Keratinocyte (primary cell): ENCODE results near the gene TMEM190. TPM values are rescaled to one million over a fixed set of nuclear protein-coding genes. Genes with fewer than 3 reads are reported as not detected.

ENCODE experiments used
- DNase-seq: peaks from one replicate; pipeline ENCODE4 v3.0.0-alpha.2; 2011; ENCODE audit warnings: low read depth, missing footprints, low spot score
- FAIRE-seq: peaks from 2 replicates; lab custom pipeline; 2011; peaks lifted over from hg19 to GRCh38; lab: Jason Lieb, UNC
- H2AFZ ChIP-seq: 2 replicates; pipeline ENCODE4 v1.6.0; 2012; ENCODE audit warnings: low read length, control low read depth, inconsistent platforms; ENCODE audit not compliant: control insufficient read depth
- H3K27ac ChIP-seq: 2 replicates; pipeline ENCODE4 v1.5.1; 2011; ENCODE audit warnings: low read length; ENCODE audit not compliant: control insufficient read depth, insufficient read depth
- H3K27me3 ChIP-seq: 3 replicates; pipeline ENCODE4 v1.6.0; 2011; ENCODE audit warnings: low read length; ENCODE audit not compliant: control insufficient read depth, insufficient read depth; ENCODE audit errors: extremely low read depth
- H3K36me3 ChIP-seq, 2 experiments: 2 replicates in 1 of 2; 3 replicates in 1 of 2; pipeline ENCODE4 v1.5.1; 2011; ENCODE audit warnings: low read length in 2 of 2, mild to moderate bottlenecking in 1 of 2; ENCODE audit not compliant: control insufficient read depth in 2 of 2, insufficient read depth in 2 of 2; ENCODE audit errors: extremely low read depth in 1 of 2
- H3K4me1 ChIP-seq: 3 replicates; pipeline ENCODE4 v1.5.1; 2011; ENCODE audit warnings: low read length; ENCODE audit not compliant: control insufficient read depth, insufficient read depth; ENCODE audit errors: extremely low read depth
- H3K4me2 ChIP-seq: 3 replicates; pipeline ENCODE4 v1.6.0; 2011; ENCODE audit warnings: low read depth, low read length; ENCODE audit not compliant: control insufficient read depth, insufficient read depth; ENCODE audit errors: extremely low read depth
- H3K4me3 ChIP-seq, 3 experiments: fragments of 200-600 bp in 1 of 3; sonication (generic) in 1 of 3; 2 replicates in 2 of 3; 3 replicates in 1 of 3; pipeline ENCODE4 v1.5.1; 2011 to 2016; ENCODE audit warnings: low read length in 3 of 3, mild to moderate bottlenecking in 3 of 3, control low read depth in 2 of 3, inconsistent platforms in 1 of 3, low read depth in 1 of 3, mixed read lengths in 1 of 3, mixed run types in 1 of 3, moderate library complexity in 1 of 3; ENCODE audit not compliant: control insufficient read depth in 2 of 3, insufficient read depth in 2 of 3; ENCODE audit errors: extremely low read depth in 1 of 3
- H3K79me2 ChIP-seq: 2 replicates; pipeline ENCODE4 v1.6.0; 2012; ENCODE audit warnings: low read length; ENCODE audit not compliant: control insufficient read depth, insufficient read depth
- H3K9ac ChIP-seq: 3 replicates; pipeline ENCODE4 v1.6.0; 2011; ENCODE audit warnings: low read length; ENCODE audit not compliant: control insufficient read depth, insufficient read depth; ENCODE audit errors: extremely low read depth
- H3K9me1 ChIP-seq: 3 replicates; pipeline ENCODE4 v1.6.0; 2011; ENCODE audit warnings: low read length; ENCODE audit not compliant: control insufficient read depth, insufficient read depth; ENCODE audit errors: extremely low read depth
- H3K9me3 ChIP-seq: 2 replicates; pipeline ENCODE4 v1.5.1; 2012; ENCODE audit warnings: low read depth, low read length; ENCODE audit not compliant: control insufficient read depth
- H4K20me1 ChIP-seq: 3 replicates; pipeline ENCODE4 v1.6.0; 2011; ENCODE audit warnings: low read length; ENCODE audit not compliant: control insufficient read depth, insufficient read depth; ENCODE audit errors: extremely low read depth
- EZH2 ChIP-seq: IDR thresholded peaks from one replicate; pipeline ENCODE4 v1.6.1; 2012; ENCODE audit warnings: inconsistent platforms, mild to moderate bottlenecking, low read length, moderate library complexity
- dilution Hi-C: fragments of 300-500 bp; cut with MboI; formaldehyde crosslinking; loops from one replicate; pipeline ENCODE4 v1.7.0; 2020; ENCODE audit warnings: low sequenced_read_pairs; ENCODE audit not compliant: extremely low pct_ligation_motif_present
- polyA plus RNA-seq, 5 experiments: library from polyadenylated mRNA; depleted of rRNA in 3 of 5; stranded (reverse) in 3 of 5; stranded (forward) in 1 of 5; unstranded in 1 of 5; fragments of >200 nt; gene quantifications; 1 replicate in 1 of 5; 2 replicates in 3 of 5; 3 replicates in 1 of 5; pipeline versions ENCODE4 v1.2.1 to v1.2.3, GENCODE V29; 2011 to 2012; ENCODE audit warnings: missing spikeins in 2 of 5, low read depth in 1 of 5, low replicate concordance in 1 of 5
- TF ChIP-seq, protein P1 (sequence below), 3 experiments: IDR thresholded peaks in 1 of 3; conservative IDR thresholded peaks in 1 of 3; optimal IDR thresholded peaks in 1 of 3; 2 replicates in 2 of 3; 3 replicates in 1 of 3; pipeline versions ENCODE3 to v1.5.1; 2011; ENCODE audit warnings: low read length in 3 of 3, mild to moderate bottlenecking in 3 of 3, moderate library complexity in 2 of 3, control low read depth in 1 of 3, inconsistent platforms in 1 of 3; ENCODE audit not compliant: insufficient read depth in 2 of 3; ENCODE audit errors: extremely low read depth in 1 of 3

The TMEM190 gene
- polyA plus RNA-seq, 1 donor (not counting 4 experiments of a cell fraction or from before 2014, with no cell fraction given): not detected

GRCh38 chr19:55365964-55366363, 10.7 kb upstream of the TMEM190 start:
- no peak for DNase-seq
- dilution Hi-C loops: no loop called here
- Histone ChIP-seq H4K20me1 (no peaks in the 10 kb centered on the region), H3K9me3 (no peaks in the 10 kb centered on the region), H3K27ac (no peak overlapping the region), H3K4me2 (no peak overlapping the region), H3K9me1 (no peaks in the 10 kb centered on the region), H3K4me3 (no peak overlapping the region), H3K36me3 (no peaks in the 10 kb centered on the region), H3K79me2 (no peaks in the 10 kb centered on the region), H3K9ac (no peak overlapping the region), H3K4me1 (peaks cover 14% of the 10 kb centered on the region), H2AFZ (no peak overlapping the region), H3K27me3 (peaks cover 4% of the 10 kb centered on the region)
- TF ChIP-seq, protein P1, sequence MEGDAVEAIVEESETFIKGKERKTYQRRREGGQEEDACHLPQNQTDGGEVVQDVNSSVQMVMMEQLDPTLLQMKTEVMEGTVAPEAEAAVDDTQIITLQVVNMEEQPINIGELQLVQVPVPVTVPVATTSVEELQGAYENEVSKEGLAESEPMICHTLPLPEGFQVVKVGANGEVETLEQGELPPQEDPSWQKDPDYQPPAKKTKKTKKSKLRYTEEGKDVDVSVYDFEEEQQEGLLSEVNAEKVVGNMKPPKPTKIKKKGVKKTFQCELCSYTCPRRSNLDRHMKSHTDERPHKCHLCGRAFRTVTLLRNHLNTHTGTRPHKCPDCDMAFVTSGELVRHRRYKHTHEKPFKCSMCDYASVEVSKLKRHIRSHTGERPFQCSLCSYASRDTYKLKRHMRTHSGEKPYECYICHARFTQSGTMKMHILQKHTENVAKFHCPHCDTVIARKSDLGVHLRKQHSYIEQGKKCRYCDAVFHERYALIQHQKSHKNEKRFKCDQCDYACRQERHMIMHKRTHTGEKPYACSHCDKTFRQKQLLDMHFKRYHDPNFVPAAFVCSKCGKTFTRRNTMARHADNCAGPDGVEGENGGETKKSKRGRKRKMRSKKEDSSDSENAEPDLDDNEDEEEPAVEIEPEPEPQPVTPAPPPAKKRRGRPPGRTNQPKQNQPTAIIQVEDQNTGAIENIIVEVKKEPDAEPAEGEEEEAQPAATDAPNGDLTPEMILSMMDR (optimal IDR thresholded peaks at IDR 0.05 in 1 of 3, IDR thresholded peaks at IDR 0.05 in 1 of 3, conservative IDR thresholded peaks at IDR 0.05 in 1 of 3; ENCODE audit: extremely low read depth in 1 of 3, insufficient read depth in 2 of 3, low read length in 3 of 3): no peak
- no peak for TF ChIP-seq EZH2
- no peak for FAIRE-seq

GRCh38 chr19:55366790-55367189, 9.8 kb upstream of the TMEM190 start:
- FAIRE-seq (no peak), DNase-seq (no peak)
- Histone ChIP-seq H3K4me1 (peaks cover 15% of the 10 kb centered on the region), H3K9ac (no peak overlapping the region), H3K36me3 (no peaks in the 10 kb centered on the region), H4K20me1 (no peaks in the 10 kb centered on the region), H3K27ac (no peak overlapping the region), H2AFZ (no peak overlapping the region), H3K9me1 (no peaks in the 10 kb centered on the region), H3K4me3 (no peak overlapping the region), H3K4me2 (no peak overlapping the region), H3K9me3 (no peaks in the 10 kb centered on the region), H3K27me3 (peaks cover 7% of the 10 kb centered on the region), H3K79me2 (no peaks in the 10 kb centered on the region)
- dilution Hi-C loops: no loop called here
- no peak for TF ChIP-seq EZH2
- TF ChIP-seq, protein P1 (optimal IDR thresholded peaks at IDR 0.05 in 1 of 3, IDR thresholded peaks at IDR 0.05 in 1 of 3, conservative IDR thresholded peaks at IDR 0.05 in 1 of 3; ENCODE audit: extremely low read depth in 1 of 3, insufficient read depth in 2 of 3, low read length in 3 of 3): no peak
